ENCODE measurements around the gene ZNF205.

DNA sequence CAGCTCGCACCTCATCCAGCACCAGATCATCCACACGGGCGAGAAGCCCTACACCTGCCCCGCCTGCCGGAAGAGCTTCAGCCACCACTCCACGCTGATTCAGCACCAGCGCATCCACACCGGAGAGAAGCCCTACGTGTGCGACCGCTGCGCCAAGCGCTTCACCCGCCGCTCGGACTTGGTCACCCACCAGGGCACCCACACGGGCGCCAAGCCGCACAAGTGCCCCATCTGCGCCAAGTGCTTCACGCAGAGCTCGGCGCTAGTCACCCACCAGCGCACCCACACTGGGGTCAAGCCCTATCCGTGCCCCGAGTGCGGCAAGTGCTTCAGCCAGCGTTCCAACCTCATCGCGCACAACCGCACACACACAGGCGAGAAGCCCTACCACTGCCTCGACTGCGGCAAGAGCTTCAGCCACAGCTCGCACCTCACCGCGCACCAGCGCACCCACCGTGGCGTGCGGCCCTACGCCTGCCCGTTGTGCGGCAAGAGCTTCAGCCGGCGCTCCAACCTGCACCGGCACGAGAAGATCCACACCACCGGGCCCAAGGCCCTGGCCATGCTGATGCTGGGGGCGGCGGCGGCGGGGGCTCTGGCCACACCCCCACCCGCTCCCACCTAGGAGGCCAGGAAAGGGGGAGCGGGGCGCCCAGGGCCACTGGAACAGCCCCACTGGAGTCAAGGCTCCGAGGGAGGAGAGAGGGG, 7.5 kb downstream of the ZNF205 start:
- TF ChIP-seq, protein P1, sequence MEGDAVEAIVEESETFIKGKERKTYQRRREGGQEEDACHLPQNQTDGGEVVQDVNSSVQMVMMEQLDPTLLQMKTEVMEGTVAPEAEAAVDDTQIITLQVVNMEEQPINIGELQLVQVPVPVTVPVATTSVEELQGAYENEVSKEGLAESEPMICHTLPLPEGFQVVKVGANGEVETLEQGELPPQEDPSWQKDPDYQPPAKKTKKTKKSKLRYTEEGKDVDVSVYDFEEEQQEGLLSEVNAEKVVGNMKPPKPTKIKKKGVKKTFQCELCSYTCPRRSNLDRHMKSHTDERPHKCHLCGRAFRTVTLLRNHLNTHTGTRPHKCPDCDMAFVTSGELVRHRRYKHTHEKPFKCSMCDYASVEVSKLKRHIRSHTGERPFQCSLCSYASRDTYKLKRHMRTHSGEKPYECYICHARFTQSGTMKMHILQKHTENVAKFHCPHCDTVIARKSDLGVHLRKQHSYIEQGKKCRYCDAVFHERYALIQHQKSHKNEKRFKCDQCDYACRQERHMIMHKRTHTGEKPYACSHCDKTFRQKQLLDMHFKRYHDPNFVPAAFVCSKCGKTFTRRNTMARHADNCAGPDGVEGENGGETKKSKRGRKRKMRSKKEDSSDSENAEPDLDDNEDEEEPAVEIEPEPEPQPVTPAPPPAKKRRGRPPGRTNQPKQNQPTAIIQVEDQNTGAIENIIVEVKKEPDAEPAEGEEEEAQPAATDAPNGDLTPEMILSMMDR (IDR thresholded peaks at IDR 0.05) = no peak
- TF ChIP-seq POLR2A (IDR thresholded peaks at IDR 0.05) = no peak
